Endothelial cell (in vitro differentiated cells): ENCODE results near the gene CCT3. TPM values are rescaled to one million over a fixed set of nuclear protein-coding genes. Genes with fewer than 3 reads are reported as not detected.

Experiments
- DNase-seq: peaks from one replicate; pipeline ENCODE4 v3.0.0; 2021; ENCODE audit warnings: low spot score
- H3K27ac Mint-ChIP-seq: one replicate; pipeline ENCODE4 v1.8.0; 2021; ENCODE audit warnings: mixed read lengths, inconsistent platforms; ENCODE audit not compliant: unreplicated experiment
- H3K27me3 Mint-ChIP-seq: one replicate; pipeline ENCODE4 v1.8.0; 2021; ENCODE audit warnings: mild to moderate bottlenecking, moderate library complexity, mixed read lengths, inconsistent platforms; ENCODE audit not compliant: unreplicated experiment
- H3K36me3 Mint-ChIP-seq: one replicate; pipeline ENCODE4 v1.8.0; 2021; ENCODE audit warnings: mild to moderate bottlenecking, low read depth, mixed read lengths, inconsistent platforms; ENCODE audit not compliant: unreplicated experiment
- H3K4me1 Mint-ChIP-seq: one replicate; pipeline ENCODE4 v1.8.0; 2021; ENCODE audit warnings: mild to moderate bottlenecking, mixed read lengths, inconsistent platforms; ENCODE audit not compliant: unreplicated experiment
- H3K4me3 Mint-ChIP-seq: one replicate; pipeline ENCODE4 v1.8.0; 2021; ENCODE audit warnings: mild to moderate bottlenecking, mixed read lengths, inconsistent platforms; ENCODE audit not compliant: unreplicated experiment
- H3K9me3 Mint-ChIP-seq: one replicate; pipeline ENCODE4 v1.8.0; 2021; ENCODE audit warnings: mixed read lengths, inconsistent platforms; ENCODE audit not compliant: unreplicated experiment
- CTCF ChIP-seq: fragments of 200-600 bp; sonication (generic); IDR thresholded peaks from one replicate; pipeline ENCODE4 v1.5.0; 2021; ENCODE audit warnings: antibody characterized with exemption; ENCODE audit not compliant: unreplicated experiment
- total RNA-seq: library from RNA; stranded (reverse); fragmentation: NEBNext Ultra II Directional; extraction: Animal tissue kit (Norgen Biotek cat#: 25700); gene quantifications from one replicate; pipeline ENCODE4 v1.2.1, GENCODE V29; 2021; ENCODE audit not compliant: unreplicated experiment

The CCT3 gene
- total RNA-seq, 1 donor from 2014 or later, result 218 TPM

- Mint-ChIP-seq H3K4me3 (peak overlapping the region; percentile 71), H3K4me1 (peaks cover 8% of the 10 kb centered on the region), H3K9me3 (no peaks in the 10 kb centered on the region), H3K36me3 (peaks cover 52% of the 10 kb centered on the region), H3K27ac (peak overlapping the region; percentile 7), H3K27me3 (peaks cover 4% of the 10 kb centered on the region)
- TF ChIP-seq CTCF, result no peak
- no peak for DNase-seq
Observed at GRCh38 chr1:156259805-156260204, 78.3 kb downstream of the CCT3 start.

Other genes with a start within 250 kb of the CCT3 start
- gene LMNA, start 223.6 kb downstream of the CCT3 start, total RNA-seq, result 35.8 TPM
- gene SEMA4A, start 184.7 kb downstream of the CCT3 start, total RNA-seq, result 2.2 TPM
- gene SLC25A44, start 144.2 kb downstream of the CCT3 start, total RNA-seq, result 22.0 TPM
- 51.4 TPM for gene PMF1, start 125.3 kb downstream of the CCT3 start, total RNA-seq
- gene BGLAP, start 96.1 kb downstream of the CCT3 start, total RNA-seq, result 1.2 TPM
- gene PAQR6, start 90.2 kb downstream of the CCT3 start, total RNA-seq, result 8.4 TPM
- gene SMG5, start 55.5 kb downstream of the CCT3 start, total RNA-seq, result 75.2 TPM
- 2.9 TPM for gene TMEM79, start 54.0 kb downstream of the CCT3 start, total RNA-seq
- 97.2 TPM for gene GLMP, start 42.6 kb downstream of the CCT3 start, total RNA-seq
- gene VHLL, start 39.0 kb downstream of the CCT3 start, total RNA-seq, result not detected
- gene TSACC, start 234 bp upstream of the CCT3 start, total RNA-seq, result not detected
- gene RHBG, start 30.9 kb upstream of the CCT3 start, total RNA-seq, result not detected
- gene MEF2D, start 162.5 kb upstream of the CCT3 start, total RNA-seq, result 45.2 TPM
- gene IQGAP3, start 234.3 kb upstream of the CCT3 start, total RNA-seq, result 13.1 TPM
- gene TTC24, start 241.4 kb upstream of the CCT3 start, total RNA-seq, result not detected